HL-60 (cell line): ENCODE data around the gene SYNJ2.

Experiments
- GABPA ChIP-seq: IDR thresholded peaks from 2 replicates; pipeline ENCODE4 v1.6.1; 2012; ENCODE audit warnings: low read depth
- SPI1 ChIP-seq: IDR thresholded peaks from 2 replicates; pipeline ENCODE4 v1.6.1; 2012; ENCODE audit warnings: low read depth, mild to moderate bottlenecking, borderline replicate concordance
- TF ChIP-seq, protein P1 (sequence below): IDR thresholded peaks from one replicate; pipeline ENCODE4 v1.5.1; 2011; ENCODE audit warnings: low read length, control low read depth, inconsistent platforms; ENCODE audit not compliant: insufficient read depth
- TF ChIP-seq, protein P2 (sequence below): IDR thresholded peaks from 2 replicates; pipeline ENCODE4 v1.6.1; 2012; ENCODE audit warnings: low read depth; ENCODE audit not compliant: insufficient replicate concordance

DNA sequence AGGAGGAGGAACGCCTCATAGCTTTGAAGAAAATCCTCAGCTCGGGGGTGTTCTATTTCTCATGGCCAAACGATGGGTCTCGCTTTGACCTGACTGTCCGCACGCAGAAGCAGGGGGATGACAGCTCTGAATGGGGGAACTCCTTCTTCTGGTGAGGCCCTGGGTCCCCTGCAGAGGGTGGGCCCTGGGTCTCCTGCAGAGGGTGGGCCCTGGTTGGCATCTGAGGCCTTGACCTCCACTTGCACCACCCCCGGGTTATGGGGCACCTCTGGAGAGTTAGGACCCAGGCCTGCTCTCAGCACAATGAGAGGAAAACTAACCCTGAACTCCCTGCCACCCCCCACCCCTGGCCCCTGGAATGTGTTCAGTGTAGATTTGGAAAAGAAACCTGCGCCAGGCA is 47.2 kb downstream of the SYNJ2 start:
- TF ChIP-seq, protein P1, sequence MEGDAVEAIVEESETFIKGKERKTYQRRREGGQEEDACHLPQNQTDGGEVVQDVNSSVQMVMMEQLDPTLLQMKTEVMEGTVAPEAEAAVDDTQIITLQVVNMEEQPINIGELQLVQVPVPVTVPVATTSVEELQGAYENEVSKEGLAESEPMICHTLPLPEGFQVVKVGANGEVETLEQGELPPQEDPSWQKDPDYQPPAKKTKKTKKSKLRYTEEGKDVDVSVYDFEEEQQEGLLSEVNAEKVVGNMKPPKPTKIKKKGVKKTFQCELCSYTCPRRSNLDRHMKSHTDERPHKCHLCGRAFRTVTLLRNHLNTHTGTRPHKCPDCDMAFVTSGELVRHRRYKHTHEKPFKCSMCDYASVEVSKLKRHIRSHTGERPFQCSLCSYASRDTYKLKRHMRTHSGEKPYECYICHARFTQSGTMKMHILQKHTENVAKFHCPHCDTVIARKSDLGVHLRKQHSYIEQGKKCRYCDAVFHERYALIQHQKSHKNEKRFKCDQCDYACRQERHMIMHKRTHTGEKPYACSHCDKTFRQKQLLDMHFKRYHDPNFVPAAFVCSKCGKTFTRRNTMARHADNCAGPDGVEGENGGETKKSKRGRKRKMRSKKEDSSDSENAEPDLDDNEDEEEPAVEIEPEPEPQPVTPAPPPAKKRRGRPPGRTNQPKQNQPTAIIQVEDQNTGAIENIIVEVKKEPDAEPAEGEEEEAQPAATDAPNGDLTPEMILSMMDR, result no peak
- TF ChIP-seq GABPA (no peak), SPI1 (no peak)
- TF ChIP-seq, protein P2, sequence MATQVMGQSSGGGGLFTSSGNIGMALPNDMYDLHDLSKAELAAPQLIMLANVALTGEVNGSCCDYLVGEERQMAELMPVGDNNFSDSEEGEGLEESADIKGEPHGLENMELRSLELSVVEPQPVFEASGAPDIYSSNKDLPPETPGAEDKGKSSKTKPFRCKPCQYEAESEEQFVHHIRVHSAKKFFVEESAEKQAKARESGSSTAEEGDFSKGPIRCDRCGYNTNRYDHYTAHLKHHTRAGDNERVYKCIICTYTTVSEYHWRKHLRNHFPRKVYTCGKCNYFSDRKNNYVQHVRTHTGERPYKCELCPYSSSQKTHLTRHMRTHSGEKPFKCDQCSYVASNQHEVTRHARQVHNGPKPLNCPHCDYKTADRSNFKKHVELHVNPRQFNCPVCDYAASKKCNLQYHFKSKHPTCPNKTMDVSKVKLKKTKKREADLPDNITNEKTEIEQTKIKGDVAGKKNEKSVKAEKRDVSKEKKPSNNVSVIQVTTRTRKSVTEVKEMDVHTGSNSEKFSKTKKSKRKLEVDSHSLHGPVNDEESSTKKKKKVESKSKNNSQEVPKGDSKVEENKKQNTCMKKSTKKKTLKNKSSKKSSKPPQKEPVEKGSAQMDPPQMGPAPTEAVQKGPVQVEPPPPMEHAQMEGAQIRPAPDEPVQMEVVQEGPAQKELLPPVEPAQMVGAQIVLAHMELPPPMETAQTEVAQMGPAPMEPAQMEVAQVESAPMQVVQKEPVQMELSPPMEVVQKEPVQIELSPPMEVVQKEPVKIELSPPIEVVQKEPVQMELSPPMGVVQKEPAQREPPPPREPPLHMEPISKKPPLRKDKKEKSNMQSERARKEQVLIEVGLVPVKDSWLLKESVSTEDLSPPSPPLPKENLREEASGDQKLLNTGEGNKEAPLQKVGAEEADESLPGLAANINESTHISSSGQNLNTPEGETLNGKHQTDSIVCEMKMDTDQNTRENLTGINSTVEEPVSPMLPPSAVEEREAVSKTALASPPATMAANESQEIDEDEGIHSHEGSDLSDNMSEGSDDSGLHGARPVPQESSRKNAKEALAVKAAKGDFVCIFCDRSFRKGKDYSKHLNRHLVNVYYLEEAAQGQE, result no peak
